Stimulated activated CD4-positive, alpha-beta T cell treated with anti-CD3 and anti-CD28 coated beads, TNF-alpha, amount 100 ng/mL, for 4 hours (primary cell): ENCODE results near the gene TMEM17.
A peak's percentile ranks its signal among the peaks of the same experiment; 100 is the strongest.

Experiments
- DNase-seq, 3 experiments: peaks; one replicate each; pipeline ENCODE4 v3.0.0-alpha.2; 2020; ENCODE audit warnings: low read depth in 3 of 3

The TMEM17 gene

GRCh38 chr2:62472312-62472711, 33.7 kb downstream of the TMEM17 start:
- DNase-seq, result no peak

GRCh38 chr2:62471816-62472215, 34.2 kb downstream of the TMEM17 start:
- no peak for DNase-seq

GRCh38 chr2:62471404-62471803, 34.6 kb downstream of the TMEM17 start:
- no peak for DNase-seq

- no peak for DNase-seq
Measured at GRCh38 chr2:62469548-62469947, 36.4 kb downstream of the TMEM17 start.

DNA sequence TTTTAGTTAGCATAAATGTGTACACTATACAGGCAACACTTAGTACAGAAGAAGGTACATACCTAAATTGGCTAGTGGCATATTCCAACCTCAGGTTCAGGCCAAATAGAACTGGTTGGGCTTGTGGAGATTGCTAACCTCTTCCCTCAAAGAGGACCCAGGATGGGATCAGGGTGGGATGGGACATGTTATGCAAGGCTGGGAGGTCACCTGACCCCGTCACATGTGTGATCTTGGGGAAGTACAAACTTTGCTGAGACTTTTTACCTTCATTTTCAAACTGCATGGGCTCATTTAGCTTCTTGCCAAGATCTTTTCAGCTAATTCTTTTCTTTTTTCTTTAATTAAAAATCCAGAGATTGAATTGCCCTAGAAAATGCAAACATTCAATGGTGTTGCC, 36.9 kb downstream of the TMEM17 start:
- DNase-seq, result no peak

DNA sequence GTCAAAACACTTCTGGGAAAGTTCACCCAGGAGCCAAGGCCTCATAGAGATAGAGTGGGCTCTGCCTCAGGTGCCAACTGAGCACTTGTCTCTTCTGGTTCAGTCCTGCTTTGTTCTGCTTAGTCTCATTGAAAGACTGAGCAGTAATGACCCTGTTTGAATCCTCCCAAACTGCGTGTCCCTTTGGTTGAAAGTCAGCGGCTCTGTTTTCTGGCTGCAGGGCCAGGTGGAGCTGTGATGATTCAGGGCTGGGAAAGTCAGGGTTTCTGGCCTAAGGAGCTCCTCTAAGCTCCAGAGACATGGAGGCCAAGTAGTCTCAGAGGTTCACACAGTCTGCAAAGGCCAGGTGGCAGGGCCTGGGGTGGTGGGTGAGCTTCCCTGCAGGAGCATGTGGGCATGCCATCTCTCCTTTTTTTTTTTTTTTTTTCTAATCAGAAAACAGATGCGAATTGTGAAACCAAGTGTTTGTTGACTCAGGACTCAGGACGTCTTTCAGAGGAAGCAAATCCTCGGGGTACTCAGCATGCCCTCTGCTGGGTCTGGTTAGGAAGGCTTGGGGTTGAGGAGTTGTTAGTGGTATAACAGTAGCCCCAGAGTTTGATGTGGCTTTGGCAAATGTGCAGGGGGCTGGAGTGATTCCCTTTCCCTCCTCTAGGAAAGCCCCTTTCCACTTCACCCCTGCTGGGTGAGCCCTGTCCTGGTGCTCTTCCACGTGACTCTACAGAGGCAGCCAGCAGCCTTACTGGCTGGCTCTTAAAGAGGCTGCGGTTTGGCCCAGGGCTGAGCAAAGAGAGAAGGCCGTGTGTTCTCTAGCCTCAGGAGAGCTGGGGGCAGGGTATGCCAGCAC, 38.3 kb downstream of the TMEM17 start:
- no peak for DNase-seq

GRCh38 chr2:62467100-62467474, 38.9 kb downstream of the TMEM17 start:
- no peak for DNase-seq

- DNase-seq, result no peak
Measured at GRCh38 chr2:62466503-62466854, 39.5 kb downstream of the TMEM17 start.

DNA sequence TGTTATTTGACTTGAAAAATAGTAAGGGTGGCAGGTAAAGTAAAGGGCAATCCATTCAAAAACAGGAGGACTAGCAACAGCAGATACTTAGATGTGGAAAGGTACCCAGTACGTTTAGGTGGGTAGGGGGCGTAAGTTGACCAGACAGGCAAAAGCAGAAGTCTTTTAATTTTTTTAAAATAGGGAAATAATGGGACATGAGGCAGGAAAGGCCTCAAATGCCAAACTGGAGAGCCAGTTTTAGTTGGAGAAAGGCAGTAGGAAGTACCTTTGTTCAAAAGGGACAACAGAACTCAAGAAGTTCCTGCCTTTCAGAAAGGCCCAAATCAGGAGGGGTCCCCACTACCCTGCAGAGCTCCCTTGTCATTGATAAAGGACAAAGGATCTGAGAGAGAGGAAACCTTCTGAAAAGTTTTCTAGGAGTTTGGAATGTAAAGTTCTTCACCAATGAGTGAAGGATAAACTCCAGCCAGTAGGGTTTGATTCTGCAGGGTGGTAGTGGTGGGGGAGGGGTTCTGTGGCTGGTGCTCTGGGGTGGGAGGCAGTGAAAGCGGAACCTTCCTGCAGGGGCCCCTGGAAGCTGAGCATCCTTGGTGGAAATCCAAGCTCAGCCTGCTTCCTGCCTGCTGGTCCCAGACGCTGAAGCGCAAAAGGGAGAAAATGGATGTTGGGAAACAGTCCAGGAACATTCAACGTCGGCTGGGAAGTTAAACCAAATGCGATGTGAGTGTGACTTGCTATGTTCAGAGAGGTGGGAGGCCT, 40.1 kb downstream of the TMEM17 start:
- DNase-seq, result no peak

DNA sequence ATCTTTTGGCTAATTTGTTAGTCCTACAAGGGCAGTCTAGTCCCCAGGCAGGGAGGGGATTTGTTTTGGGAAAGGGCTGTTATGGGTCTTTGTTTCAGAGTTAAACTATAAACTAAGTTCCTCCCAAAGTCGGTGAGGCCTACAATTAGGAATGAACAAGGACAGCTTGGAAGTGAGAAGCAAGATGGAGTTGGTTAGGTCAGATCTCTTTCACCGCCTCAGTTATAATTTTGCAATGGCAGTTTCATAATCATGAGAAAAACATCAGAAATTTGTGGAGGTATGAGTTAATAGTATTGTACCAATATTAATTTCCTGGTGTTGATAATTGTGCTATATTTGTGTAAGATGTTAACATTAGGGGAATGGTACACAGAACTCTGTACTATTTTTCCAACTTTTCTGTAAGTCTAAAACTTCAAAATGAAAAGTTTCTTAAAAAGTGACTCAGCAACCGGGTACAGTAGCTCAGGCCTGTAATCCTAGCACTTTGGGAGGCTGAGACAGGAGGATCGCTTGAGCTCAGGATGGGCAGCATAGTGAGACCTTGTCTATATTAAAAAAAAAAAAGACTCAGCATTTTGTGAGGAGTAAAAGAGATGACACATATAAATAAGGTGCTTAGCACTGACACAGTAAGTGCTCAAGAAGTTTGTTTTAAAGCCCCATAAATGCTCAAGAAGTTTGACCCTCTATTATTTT, 40.8 kb downstream of the TMEM17 start:
- no peak for DNase-seq

- DNase-seq, result no peak
Measured at GRCh38 chr2:62464221-62465007, 41.6 kb downstream of the TMEM17 start.

DNA sequence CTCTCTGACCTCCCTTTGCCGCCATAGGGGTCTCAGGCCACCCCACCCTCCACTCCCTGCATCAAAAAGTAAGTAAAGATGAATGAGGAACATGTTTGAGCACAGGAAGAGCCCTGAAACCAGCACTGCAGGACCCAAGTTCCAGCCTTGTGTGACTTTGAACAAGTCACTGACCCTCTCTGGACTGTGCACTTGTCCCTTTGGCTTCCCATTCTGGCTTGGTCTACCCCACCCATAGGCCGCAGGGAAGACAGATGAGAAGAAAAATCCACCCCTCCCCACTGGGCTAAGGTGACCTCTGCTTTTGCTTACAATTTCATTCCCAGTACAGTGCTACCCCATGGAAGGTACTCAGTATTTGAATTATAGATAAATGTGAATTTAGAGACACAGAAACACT, 43.8 kb downstream of the TMEM17 start:
- no peak for DNase-seq

DNA sequence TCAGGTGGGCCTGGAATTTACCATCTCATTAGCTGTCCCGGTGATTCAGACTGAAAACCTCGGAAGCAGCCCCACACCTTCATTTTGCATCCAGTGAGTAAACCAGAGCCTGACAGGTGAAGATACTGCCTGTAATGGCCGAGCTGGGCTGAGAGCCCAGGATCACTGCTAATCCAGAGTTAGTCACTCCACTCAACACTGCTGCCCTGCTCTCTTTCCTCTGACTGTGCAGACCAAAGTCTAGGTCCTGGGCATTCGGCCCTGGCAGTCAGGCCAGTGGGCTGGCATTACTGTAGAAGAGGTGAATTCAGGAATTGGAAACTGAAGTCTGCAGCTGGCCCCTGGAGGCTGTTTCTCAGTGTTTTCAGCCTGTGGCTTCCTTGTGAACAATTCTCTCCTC, 44.3 kb downstream of the TMEM17 start:
- DNase-seq, result no peak

DNA sequence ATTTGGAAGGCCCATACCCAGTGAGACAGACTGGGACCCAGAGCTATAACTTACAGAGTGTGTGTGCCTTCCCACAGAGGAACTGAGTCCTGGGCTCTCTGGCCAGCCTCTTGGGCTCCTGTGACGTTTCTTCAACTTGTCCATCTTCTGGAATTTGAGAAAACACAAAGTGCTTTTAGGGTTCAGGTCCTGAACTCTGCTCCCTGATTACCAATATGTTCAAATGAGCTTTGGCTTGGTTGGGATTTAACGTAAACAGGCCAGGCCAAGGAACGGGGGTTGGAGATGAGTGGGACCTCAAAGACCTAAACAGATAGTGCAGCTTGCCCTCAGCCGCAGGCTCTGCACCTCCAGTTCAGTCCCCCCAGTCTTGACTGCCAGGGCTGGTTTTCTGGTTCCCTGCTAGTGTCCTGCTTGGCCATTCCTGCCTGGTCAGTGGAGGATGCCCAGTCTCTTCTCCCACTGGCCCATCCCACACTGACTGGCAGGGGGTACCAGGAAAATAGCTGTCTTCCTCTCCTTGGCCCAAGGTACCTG, 44.9 kb downstream of the TMEM17 start:
- no peak for DNase-seq

DNA sequence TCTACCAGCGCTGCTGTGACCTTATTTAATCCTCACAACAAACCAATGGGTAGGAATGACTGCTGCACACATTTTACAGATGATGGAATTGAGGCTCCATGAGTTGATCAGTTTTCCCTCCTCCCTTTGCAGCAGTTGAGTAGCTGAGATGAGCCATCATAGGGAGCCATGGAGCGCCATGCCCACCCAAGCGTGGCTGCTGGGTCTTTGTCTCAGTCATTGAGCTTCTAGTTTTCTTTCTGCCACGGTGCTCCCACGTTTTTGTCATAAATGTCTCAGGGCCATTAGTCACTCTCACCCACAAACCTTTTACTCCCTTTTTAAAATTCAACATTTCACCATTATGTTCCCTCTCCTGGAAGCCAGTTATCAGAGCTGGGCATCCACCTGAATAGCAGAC, 45.8 kb downstream of the TMEM17 start:
- no peak for DNase-seq

DNA sequence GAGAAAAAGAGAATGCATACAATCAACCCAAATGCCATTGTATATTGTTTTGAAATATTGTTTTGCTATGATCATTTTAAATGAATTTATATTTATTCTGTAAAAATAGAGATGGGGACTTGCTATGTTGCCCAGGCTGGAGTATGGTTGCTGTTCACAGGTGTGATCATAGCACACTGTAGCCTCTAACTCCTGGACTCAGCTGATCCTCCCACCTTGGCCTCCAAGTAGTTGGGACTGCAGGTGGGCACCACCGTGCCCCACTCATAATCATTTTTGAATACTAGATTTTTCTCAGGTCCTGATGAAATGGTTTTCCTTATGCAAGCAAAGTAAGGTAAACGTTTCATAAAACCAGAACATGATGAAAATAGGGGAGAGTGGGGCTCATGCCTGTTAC, 46.3 kb downstream of the TMEM17 start:
- DNase-seq, result no peak

DNA sequence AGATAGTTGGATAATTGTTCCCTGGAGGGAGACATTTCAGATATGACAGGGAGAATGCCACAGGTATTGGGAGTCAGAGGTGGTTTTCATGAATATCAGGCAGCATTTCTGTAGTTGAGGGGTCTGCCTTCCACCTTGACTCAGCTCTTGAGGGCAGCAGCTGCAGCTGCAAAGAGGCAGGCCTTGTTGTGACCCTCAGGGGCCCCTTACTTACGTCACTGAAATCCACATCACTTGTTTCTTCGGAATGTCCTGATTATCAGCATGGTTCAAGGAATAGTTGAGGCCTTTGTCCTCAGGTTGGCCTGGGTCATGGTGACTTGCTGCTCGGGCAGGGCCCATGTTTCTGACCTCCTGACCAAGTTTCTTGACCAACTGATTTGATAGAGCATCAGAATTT, 46.9 kb downstream of the TMEM17 start:
- no peak for DNase-seq

DNA sequence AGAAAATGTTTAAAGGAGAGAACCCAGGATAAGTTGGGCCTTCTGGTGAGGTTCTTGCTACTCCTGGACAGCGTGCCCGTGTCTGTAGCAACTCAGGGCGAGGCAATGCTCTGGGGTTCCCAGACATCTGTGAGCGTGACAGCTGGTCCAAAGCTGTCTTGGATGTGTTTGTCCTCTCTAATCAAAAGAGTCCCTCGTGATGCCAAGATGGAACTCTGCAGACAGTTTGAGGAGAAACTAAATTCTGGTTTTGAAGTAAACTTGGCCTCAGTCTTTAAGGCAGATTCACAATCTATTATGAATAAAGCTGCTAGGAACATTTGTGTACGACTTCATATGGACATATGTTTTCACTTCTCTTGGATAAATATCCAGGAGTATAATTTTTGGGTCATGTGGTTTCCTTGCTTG, 47.3 kb downstream of the TMEM17 start:
- DNase-seq, result no peak

- DNase-seq, result no peak
Measured at GRCh38 chr2:62458206-62458641, 47.8 kb downstream of the TMEM17 start.

DNA sequence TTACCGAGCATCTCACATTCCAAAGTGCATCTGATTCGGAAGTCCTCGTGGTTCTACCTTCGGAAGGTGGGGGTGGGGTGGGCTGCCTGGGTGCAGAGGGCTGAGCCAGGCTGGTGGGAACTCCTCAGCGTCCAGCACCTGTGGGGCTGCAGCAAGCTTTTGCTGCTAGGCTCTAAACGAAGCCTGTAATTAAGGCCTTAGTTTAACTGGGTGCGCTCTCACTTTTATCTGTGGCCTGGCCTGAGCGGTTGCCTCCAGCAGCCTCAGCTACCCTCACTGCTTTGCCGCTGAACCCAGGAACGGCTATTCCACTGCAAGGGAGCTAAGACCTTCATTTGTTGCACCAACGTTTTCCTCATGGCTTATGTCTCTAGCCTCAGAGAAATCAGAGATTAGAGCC, 48.4 kb downstream of the TMEM17 start:
- DNase-seq, result no peak

DNA sequence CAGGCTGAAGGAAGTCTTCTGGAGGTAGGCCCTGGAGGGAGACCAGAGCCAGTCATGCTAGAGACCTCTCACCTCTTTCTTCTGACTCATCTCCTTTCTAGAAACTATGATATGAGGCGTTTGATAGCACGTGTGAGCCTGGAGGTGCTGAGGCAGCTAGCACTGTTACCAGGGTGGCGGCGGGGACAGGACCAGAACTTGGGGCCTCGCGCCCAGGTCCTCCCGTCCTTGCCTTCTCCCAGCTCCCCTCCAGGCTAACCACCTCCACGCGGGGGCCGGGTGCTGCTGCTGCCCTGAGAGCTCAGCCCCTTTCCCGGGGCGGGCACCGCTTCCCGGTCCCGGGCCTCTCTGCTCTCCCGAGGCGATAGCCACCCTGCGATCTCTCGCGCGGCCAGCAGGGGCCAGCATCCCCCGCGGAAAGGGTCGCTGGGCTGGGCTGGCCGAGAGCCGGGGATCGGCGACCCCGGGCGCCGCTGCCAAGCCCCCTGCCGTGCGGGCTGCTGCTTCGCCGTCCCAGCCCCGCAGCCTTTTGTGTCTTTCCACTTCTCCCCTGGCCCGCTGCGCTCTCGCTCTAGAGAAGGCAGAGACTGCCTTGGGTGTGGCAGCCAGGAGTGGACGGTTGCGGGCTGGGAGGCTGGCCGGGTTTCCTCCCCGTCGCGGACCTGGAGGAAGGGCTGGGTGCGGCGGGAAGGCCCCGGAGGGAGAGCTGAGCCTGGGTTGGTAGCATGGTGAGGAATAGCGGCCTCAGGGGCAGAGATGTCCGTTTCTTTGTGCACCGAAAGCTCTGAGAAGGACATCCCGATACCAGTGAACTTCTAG, 49.1 kb downstream of the TMEM17 start:
- DNase-seq, result peak; percentile 31 to 58 (median 44)
